T-helper 2 cell treated with Interferon-gamma antibody and Interleukin-4, amounts not matched to agents 5 μg/mL and 100 μg/mL, for 36 hours (primary cell): ENCODE data around the gene FTCD.

Experiments
- DNase-seq: peaks from one replicate; pipeline ENCODE4 v3.0.0; 2021; ENCODE audit warnings: low spot score
- H3K27ac Mint-ChIP-seq: one replicate; pipeline ENCODE4 v1.8.0; 2021; ENCODE audit warnings: mild to moderate bottlenecking, mixed read lengths
- H3K27me3 Mint-ChIP-seq: one replicate; pipeline ENCODE4 v1.8.0; 2021; ENCODE audit warnings: low read depth, mixed read lengths
- H3K36me3 Mint-ChIP-seq: one replicate; pipeline ENCODE4 v1.8.0; 2021; ENCODE audit warnings: low read depth, mixed read lengths
- H3K4me1 Mint-ChIP-seq: one replicate; pipeline ENCODE4 v1.8.0; 2021; ENCODE audit warnings: low read depth, mixed read lengths
- H3K4me3 Mint-ChIP-seq: one replicate; pipeline ENCODE4 v1.8.0; 2022; ENCODE audit warnings: mild to moderate bottlenecking, moderate library complexity, mixed read lengths
- H3K9me3 Mint-ChIP-seq: one replicate; pipeline ENCODE4 v1.8.0; 2021; ENCODE audit warnings: mixed read lengths

FTCD gene

DNA sequence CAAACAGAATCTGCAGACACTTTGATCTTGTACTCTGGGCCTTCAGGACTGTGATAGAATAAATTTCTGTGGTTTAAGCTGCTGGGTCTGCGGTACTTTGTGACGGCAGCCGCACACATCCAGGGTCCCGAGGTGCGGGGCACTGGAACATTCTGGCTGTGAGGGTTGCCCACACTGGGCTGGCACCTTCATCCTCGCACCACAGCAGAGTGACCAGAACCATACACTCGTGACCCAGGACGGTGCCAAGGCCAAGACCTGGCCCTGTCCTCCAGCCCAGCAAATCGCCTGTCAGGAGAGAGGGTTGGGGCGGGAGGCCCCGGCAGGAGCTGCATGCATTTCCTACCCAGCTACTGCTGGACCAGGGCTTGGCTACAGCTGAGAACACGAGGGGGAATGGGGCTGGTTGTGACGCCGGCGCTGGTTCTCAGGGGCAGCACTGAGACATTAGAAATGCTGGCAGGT lies 2.6 kb upstream of the FTCD start:
- DNase-seq, result no peak
- no peaks in the 10 kb centered on the region for H3K9me3 Mint-ChIP-seq
- H3K36me3 Mint-ChIP-seq, result no peaks in the 10 kb centered on the region
- no peak overlapping the region for H3K4me3 Mint-ChIP-seq
- H3K27me3 Mint-ChIP-seq, result no peaks in the 10 kb centered on the region
- H3K4me1 Mint-ChIP-seq, result no peaks in the 10 kb centered on the region
- H3K27ac Mint-ChIP-seq, result no peak overlapping the region

DNA sequence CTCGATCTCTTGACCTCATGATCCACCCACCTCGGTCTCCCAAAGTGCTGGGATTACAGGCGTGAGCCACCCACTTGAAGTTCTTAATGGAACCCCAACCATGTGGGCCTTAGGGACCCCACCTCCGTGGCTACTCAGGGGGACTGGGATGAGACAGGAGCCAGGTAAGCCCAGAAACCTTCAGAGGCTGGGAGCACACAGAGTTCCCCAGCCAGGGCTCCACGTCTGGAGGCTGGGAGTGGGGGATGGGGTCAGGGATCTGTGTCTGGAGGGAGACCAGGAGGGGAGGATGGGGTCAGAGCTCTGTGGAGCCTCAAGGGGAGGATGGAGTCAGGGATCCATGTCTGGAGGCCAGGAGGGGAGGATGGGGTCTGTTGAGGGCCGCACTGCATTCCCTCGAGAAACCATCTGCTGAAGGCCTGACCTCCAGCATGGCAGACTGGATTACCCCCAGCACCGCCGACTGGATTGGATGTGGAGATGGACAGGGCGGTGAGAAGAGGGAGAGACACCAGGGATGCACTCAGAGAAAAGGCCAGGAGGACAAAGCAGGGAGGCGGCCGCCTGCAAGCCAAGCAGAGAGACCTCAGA lies 2.1 kb upstream of the FTCD start:
- H3K9me3 Mint-ChIP-seq, result no peaks in the 10 kb centered on the region
- no peaks in the 10 kb centered on the region for H3K27me3 Mint-ChIP-seq
- no peaks in the 10 kb centered on the region for H3K36me3 Mint-ChIP-seq
- no peak overlapping the region for H3K27ac Mint-ChIP-seq
- no peak overlapping the region for H3K4me3 Mint-ChIP-seq
- no peaks in the 10 kb centered on the region for H3K4me1 Mint-ChIP-seq
- no peak for DNase-seq

DNA sequence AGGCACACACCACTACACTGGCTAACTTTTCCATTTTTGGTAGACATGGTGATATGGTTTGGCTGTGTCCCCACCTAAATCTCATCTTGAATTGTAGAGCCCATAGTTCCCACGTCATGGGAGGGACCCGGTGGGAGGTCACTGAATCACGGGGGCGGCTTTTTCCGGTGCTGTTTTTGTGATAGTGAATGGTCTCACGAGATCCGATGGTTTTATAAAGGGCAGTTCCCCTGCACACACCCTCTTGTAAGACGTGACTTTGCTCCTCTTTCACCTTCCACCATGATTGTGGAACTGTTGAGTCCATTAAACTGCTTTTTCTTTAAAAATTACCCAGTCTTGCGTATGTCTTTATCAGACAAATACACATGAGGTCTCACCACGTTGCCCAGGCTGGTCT lies 1.3 kb upstream of the FTCD start:
- no peak for DNase-seq
- Mint-ChIP-seq H3K4me1 (no peaks in the 10 kb centered on the region), H3K27ac (no peak overlapping the region), H3K4me3 (no peak overlapping the region), H3K27me3 (no peaks in the 10 kb centered on the region), H3K9me3 (no peaks in the 10 kb centered on the region), H3K36me3 (no peaks in the 10 kb centered on the region)

DNA sequence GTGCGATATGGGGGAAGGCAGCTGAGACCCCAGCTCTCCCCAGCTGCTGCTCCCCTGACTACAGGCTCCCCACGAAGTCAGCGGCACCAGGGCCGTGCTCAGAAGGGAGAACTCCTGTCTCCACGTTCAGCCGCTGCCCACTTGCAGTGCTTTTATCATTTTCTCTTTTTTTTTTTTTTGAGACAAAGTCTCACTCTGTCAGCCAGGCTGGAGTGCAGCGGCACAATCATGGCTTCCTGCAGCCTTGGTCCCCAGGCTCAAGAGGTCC lies 933 bp upstream of the FTCD start:
- DNase-seq, result no peak
- H3K4me3 Mint-ChIP-seq, result no peak overlapping the region
- H3K36me3 Mint-ChIP-seq, result no peaks in the 10 kb centered on the region
- no peaks in the 10 kb centered on the region for H3K9me3 Mint-ChIP-seq
- H3K4me1 Mint-ChIP-seq, result no peaks in the 10 kb centered on the region
- no peaks in the 10 kb centered on the region for H3K27me3 Mint-ChIP-seq
- no peak overlapping the region for H3K27ac Mint-ChIP-seq

DNA sequence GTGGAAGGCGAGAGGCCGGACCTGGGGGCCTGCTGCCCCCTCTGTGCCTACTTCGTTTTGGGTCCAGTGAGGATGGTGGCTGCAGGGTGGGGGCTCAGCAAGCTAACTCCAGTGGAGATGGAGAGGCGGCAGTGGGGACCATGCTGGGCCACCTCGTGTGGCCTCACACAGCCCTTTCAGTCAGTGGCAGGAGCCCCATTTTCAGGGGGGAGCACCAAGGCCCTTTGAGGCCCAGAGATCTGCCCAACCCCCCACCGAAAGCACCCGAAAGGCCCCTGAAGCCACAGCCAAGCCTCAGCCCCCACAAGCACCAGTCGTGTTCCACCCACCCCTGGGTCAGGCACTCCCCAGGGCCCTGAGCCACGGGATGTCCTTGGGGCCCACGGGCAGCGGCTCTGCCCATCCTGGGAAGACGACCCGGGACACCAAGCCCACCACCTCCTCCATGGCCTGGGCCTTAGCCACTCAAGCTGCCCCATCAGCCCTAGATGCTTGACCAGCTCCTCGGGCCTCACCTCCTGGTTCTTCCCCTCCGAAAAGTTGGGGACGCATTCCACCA lies 345 bp downstream of the FTCD start:
- H3K27ac Mint-ChIP-seq, result no peak overlapping the region
- H3K4me3 Mint-ChIP-seq, result no peak overlapping the region
- no peaks in the 10 kb centered on the region for H3K9me3 Mint-ChIP-seq
- no peak for DNase-seq
- no peaks in the 10 kb centered on the region for H3K27me3 Mint-ChIP-seq
- H3K36me3 Mint-ChIP-seq, result no peaks in the 10 kb centered on the region
- no peaks in the 10 kb centered on the region for H3K4me1 Mint-ChIP-seq

DNA sequence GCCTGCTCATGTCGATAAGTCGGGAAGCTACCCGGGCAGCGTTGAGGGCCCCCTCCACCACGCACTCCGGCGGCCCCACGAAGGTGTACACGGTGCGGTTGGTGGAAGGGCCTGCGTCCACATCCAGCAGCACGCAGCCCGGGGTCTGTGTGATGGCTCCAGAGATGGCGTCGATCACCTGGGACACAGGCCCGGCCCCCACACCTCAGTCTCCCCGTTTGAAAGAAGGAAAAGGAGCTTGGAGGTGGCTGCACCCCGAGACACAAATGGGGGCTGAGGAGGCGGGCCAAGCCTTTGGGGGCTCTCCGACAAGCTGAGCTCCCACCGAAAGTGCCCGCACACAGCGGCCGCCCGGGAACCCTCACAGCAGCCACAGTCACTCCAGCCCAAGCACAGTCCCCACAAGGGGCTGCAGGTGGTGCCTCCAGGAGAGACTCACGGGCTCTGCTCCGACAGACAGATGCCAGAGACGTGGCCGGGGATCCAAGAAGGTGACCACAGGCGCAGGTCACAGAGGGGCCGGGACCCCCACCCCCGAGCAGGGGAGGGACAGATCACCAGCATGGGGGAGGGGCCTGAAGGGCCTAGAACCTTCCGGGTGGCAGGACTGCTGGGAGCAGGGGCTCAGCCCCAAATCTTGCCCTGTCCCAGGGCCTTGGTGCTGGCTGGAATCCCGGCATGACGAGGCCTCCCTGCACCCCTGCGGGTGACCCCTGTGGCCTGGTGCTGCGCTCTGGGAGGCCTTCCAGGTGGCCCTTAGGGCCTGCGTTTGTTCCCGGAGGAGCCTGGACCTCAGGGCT lies 1.0 kb downstream of the FTCD start:
- Mint-ChIP-seq H3K4me3 (no peak overlapping the region), H3K4me1 (no peaks in the 10 kb centered on the region), H3K36me3 (no peaks in the 10 kb centered on the region), H3K9me3 (no peaks in the 10 kb centered on the region), H3K27ac (no peak overlapping the region), H3K27me3 (no peaks in the 10 kb centered on the region)
- DNase-seq, result no peak

DNA sequence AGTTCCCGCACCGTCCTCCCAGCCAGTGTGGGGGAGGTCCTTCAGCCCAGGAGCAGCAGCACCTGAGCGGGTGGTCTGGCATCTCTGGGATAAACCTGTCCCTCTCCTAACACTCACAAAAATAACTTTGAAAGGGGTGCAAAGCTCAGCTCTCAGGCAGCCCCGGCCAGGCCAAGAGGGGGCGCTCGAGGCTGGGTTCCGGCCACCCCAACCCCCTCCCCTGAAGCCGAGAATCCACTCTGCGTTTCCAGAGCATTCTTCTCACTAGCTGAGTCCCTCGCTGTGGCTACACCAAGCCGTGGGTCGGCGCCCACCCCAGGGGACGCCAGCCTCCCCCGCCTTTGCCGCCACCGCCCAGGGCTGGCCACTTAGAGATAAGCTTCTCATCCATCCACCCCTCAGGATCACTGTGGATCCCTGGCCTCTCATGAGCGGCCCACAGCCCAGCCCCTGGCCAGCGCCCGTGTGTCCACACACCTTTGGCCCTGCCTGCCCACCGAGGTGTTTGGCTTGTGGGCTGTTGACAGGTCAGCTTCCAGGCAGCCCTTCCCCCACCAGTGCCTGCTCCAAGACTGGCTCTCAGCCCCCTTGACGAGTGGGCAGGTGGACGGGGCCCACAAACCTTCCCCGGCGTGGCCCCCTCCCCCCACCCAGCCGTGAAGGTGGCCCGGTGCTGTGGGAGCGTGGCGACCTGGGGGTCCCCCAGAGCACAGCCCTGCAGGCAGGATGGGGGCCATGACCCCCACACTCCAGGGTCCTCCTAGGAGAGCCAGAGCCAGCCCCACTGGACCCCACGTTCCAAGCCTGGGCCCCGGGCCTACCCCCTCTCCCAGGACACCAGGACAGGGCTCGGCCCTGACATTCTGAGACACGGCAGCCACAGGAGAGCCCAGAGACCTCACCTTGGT lies 1.9 kb downstream of the FTCD start:
- Mint-ChIP-seq H3K27me3 (no peaks in the 10 kb centered on the region), H3K36me3 (no peaks in the 10 kb centered on the region), H3K27ac (no peak overlapping the region), H3K9me3 (no peaks in the 10 kb centered on the region), H3K4me1 (no peaks in the 10 kb centered on the region), H3K4me3 (no peak overlapping the region)
- DNase-seq, result peak; percentile 28

DNA sequence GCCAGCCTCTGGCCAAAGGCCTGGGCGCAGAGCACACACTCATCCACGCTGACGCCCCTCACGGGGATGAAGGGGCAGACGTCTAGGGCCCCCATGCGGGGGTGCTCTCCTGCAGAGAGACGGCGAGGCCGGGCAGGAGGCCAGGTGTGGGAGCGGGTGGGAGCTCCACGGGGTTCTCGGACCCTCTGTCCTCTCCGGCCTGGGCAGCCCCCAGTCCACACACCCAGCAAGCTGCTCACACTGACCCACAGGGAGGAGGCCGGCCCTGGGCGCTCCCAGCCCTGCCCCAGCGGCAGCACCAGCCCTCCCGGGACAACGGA lies 2.5 kb downstream of the FTCD start:
- no peaks in the 10 kb centered on the region for H3K36me3 Mint-ChIP-seq
- no peak overlapping the region for H3K27ac Mint-ChIP-seq
- no peaks in the 10 kb centered on the region for H3K4me1 Mint-ChIP-seq
- no peak for DNase-seq
- H3K4me3 Mint-ChIP-seq, result no peak overlapping the region
- no peaks in the 10 kb centered on the region for H3K27me3 Mint-ChIP-seq
- no peaks in the 10 kb centered on the region for H3K9me3 Mint-ChIP-seq

DNA sequence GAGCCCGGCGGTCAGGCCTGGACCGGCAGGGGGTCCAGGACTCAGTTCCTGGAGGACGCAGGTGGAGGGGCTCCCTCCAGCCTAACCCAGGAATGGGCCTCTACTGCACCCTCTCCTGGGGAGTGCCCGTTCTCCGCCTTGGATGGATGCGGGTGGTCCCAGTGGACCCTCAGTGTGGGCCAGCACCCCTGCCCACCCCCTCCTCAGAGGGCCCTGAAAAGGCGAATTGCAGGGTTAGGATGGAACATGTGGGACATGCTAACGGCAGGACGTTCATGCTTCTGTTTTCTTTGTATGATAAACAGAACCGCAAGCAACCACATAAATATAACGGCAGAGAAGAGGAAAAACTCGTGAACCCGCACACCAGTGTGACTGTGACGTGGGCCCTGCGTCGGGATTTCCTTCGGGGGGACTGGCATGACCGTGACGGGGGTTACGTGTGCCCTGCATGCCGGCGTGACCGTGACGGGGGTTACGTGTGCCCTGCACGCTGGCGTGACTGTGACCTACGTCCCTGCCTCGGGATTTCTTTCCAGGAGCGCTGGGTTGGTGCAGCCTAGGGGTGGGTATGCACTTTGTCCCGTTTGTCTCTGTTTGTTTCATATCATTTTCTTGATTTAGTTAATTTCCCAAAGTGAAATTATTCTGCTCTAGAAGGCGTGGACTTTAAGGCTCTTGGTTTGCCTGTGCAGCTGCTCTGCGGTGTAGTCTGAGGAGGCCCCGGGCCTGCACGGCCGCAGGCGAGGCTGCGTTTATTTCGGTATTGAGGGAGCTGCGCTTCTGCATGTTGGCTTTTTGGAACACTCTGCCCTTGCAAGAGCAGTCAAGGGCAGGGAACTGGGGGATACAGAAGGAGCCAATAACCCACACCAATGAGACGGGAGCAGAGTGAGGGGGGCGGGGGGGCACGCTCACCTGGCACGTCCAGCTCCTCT lies 3.1 kb downstream of the FTCD start:
- Mint-ChIP-seq H3K27ac (no peak overlapping the region), H3K4me1 (no peaks in the 10 kb centered on the region), H3K36me3 (no peaks in the 10 kb centered on the region), H3K4me3 (no peak overlapping the region), H3K9me3 (no peaks in the 10 kb centered on the region), H3K27me3 (no peaks in the 10 kb centered on the region)
- DNase-seq, result no peak

DNA sequence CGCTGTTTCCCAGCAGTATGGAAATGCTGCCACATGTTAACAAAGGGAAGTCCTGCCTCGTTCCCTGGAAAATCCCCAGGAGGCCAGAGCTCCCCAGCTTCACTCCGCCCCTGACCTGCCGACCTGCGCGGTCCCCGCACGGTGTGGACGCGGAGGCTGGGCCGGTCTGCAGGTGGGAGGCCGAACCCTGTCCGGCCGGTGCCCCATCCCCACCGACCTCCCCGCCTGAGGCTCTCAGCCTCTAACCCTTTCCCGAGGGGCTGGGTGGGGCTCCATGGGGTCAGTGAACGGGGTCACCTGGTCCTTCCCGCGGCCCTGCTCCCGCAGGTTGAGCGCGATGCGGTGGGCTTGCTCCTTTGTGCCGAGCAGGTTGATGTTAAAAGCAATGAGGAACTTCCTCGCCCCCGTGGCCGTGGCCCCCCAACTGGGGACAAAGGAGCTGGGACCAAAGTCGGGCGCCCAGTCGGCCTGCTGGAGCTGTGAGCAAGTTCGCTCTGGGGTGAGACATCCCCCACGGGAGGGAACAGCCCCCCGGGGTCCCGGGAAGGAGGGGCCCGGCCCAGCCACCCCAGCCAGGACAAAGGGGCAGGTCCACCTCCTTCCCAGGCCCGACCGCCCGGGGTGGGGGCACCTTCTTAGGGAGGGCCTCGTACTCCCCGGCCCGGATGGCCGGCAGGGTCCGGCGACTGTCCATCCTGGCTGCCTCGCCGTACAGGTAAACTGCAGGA lies 4.0 kb downstream of the FTCD start:
- no peaks in the 10 kb centered on the region for H3K36me3 Mint-ChIP-seq
- DNase-seq, result no peak
- H3K4me1 Mint-ChIP-seq, result no peaks in the 10 kb centered on the region
- H3K27ac Mint-ChIP-seq, result no peak overlapping the region
- no peaks in the 10 kb centered on the region for H3K27me3 Mint-ChIP-seq
- H3K9me3 Mint-ChIP-seq, result no peaks in the 10 kb centered on the region
- no peak overlapping the region for H3K4me3 Mint-ChIP-seq

DNA sequence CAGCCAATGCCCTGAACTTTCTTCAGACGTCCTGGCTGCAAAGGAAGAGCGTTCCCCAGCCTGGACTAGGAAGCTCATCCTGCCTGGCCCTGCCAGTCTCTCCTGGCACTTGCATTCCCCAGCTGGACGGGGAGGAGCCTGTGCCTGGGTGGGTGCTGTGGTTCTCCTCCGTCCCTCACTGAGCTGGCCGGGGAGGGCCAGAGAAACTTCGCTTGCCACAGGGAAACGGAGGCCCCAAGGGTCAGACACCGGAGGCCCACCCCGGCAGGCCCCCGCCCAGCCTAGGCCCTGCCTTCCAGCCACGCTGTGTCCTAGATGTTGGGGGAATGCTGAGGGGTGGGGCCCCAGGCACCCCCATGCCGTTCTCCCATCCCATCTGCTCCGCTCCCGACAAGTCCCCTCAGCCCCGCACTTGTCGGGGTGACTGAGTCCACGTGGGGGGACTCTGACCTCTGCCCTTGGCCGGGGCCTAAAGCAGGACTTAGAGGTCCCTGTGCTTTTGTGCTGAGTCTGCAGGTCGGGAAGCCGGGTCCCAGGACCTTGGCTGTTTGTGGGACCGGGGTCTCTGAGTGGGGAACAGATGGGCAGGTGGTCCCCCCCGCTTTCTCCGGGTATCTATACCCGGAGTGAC lies 4.8 kb downstream of the FTCD start:
- H3K4me1 Mint-ChIP-seq, result no peaks in the 10 kb centered on the region
- no peaks in the 10 kb centered on the region for H3K27me3 Mint-ChIP-seq
- no peak overlapping the region for H3K4me3 Mint-ChIP-seq
- no peak for DNase-seq
- no peaks in the 10 kb centered on the region for H3K36me3 Mint-ChIP-seq
- H3K27ac Mint-ChIP-seq, result no peak overlapping the region
- no peaks in the 10 kb centered on the region for H3K9me3 Mint-ChIP-seq

DNA sequence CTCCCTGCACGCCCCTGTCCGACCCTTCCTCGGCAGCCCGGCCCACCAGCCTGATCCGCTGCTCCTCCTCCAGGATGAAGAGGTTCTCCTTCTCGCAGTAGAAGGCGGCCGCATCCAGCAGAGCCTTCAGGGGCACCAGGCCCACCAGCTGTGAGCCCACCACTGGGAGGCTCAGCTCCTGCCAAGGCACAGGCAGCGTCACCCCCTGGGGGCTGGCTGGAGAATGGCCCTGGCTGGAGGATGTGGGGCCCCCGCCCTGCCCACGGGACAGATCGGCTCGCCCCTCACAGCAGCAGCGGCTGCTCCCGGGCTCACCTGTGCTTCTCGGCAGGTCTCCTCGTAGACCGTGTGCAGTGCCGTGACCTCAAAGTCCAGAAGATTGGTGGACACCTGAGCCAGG lies 5.3 kb downstream of the FTCD start:
- no peaks in the 10 kb centered on the region for H3K27me3 Mint-ChIP-seq
- H3K4me1 Mint-ChIP-seq, result no peaks in the 10 kb centered on the region
- H3K4me3 Mint-ChIP-seq, result no peak overlapping the region
- no peaks in the 10 kb centered on the region for H3K9me3 Mint-ChIP-seq
- no peak overlapping the region for H3K27ac Mint-ChIP-seq
- no peak for DNase-seq
- H3K36me3 Mint-ChIP-seq, result no peaks in the 10 kb centered on the region
